ENCODE data around the gene FBXO48.

FBXO48 gene

GRCh38 chr2:68467077-68467960, at the start of gene FBXO48, which contains the start of gene APLF:
Gene FBXO48 (minus strand): TSS chr2:68467294. CDS start chr2:68465145, 2,149 bp downstream.
Gene APLF (plus strand): TSS chr2:68467585. CDS start chr2:68467732, 147 bp downstream.
- DNase-seq (ENCODE audit: low read depth) = peak; percentile 97
- peak within 1 kb of the TSS; percentile 94 for H3K4me3 ChIP-seq (ENCODE audit: low read length)
- no peak for TF ChIP-seq CTCF (conservative IDR thresholded peaks at IDR 0.05; ENCODE audit: low read depth, low read length)

- DNase-seq (ENCODE audit: low read depth) = no peak
- no peak for TF ChIP-seq CTCF (conservative IDR thresholded peaks at IDR 0.05; ENCODE audit: low read depth, low read length)
- no peak overlapping the region for H3K4me3 ChIP-seq (ENCODE audit: low read length)
Observed at GRCh38 chr2:68516051-68516955, 49.2 kb upstream of the FBXO48 start.

- no peak for DNase-seq (ENCODE audit: low read depth)
Observed at GRCh38 chr2:68514316-68514929, 47.3 kb upstream of the FBXO48 start.

GRCh38 chr2:68512966-68513365, 45.9 kb upstream of the FBXO48 start:
- TF ChIP-seq CTCF (conservative IDR thresholded peaks at IDR 0.05; ENCODE audit: low read depth, low read length) = no peak
- H3K4me3 ChIP-seq (ENCODE audit: low read length) = no peak overlapping the region
- no peak for DNase-seq (ENCODE audit: low read depth)

More at GRCh38 chr2:68514316-68514929, 47.3 kb upstream of the FBXO48 start:
- H3K4me3 ChIP-seq (ENCODE audit: low read length) = no peak overlapping the region
- no peak for TF ChIP-seq CTCF (conservative IDR thresholded peaks at IDR 0.05; ENCODE audit: low read depth, low read length)

GRCh38 chr2:68512326-68512725, 45.2 kb upstream of the FBXO48 start:
- TF ChIP-seq CTCF (conservative IDR thresholded peaks at IDR 0.05; ENCODE audit: low read depth, low read length) = no peak
- no peak overlapping the region for H3K4me3 ChIP-seq (ENCODE audit: low read length)
- no peak for DNase-seq (ENCODE audit: low read depth)

GRCh38 chr2:68506170-68506569, 39.1 kb upstream of the FBXO48 start:
- DNase-seq (ENCODE audit: low read depth) = no peak

More at GRCh38 chr2:68506170-68506569, 39.1 kb upstream of the FBXO48 start:
- H3K4me3 ChIP-seq (ENCODE audit: low read length) = no peak overlapping the region
- TF ChIP-seq CTCF (conservative IDR thresholded peaks at IDR 0.05; ENCODE audit: low read depth, low read length) = no peak
